IPS-18a (cell line): Measurements from ENCODE around the gene PHOSPHO2.

Experiments
- H3K27ac ChIP-seq: one replicate; pipeline ENCODE4 v1.5.1; 2013; ENCODE audit warnings: low read length
- H3K27me3 ChIP-seq: one replicate; pipeline ENCODE4 v1.6.1; 2013; ENCODE audit warnings: mild to moderate bottlenecking, low read length; ENCODE audit not compliant: control insufficient read depth, insufficient read depth
- H3K36me3 ChIP-seq: one replicate; pipeline ENCODE4 v1.6.1; 2013; ENCODE audit warnings: low read depth, low read length; ENCODE audit not compliant: control insufficient read depth
- H3K4me1 ChIP-seq: one replicate; pipeline ENCODE4 v1.6.1; 2013; ENCODE audit warnings: low read depth, low read length; ENCODE audit not compliant: control insufficient read depth
- H3K4me3 ChIP-seq: one replicate; pipeline ENCODE4 v1.5.1; 2013; ENCODE audit warnings: low read length
- H3K9ac ChIP-seq: one replicate; pipeline ENCODE4 v1.6.1; 2013; ENCODE audit warnings: mild to moderate bottlenecking, low read length, moderate library complexity
- H3K9me3 ChIP-seq: one replicate; pipeline ENCODE4 v1.6.1; 2013; ENCODE audit warnings: low read depth, low read length; ENCODE audit not compliant: control insufficient read depth

The PHOSPHO2 gene

DNA sequence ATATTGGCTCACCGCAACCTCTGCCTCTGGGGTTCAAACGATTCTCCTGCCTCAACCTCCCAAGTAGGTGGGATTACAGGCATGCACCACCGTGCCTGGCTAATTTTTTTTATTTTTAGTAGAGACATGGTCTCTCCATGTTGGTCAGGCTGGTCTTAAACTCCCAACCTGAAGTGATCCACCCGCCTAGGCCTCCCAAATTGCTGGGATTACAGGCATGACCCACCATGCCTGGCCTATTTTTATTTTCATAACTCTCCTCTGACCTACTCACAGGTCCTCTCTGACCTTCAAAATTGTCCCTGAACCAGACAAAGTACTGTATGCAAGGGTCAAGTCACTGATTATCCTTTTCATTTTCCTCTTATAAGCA is 23.4 kb downstream of the PHOSPHO2 start:
- Histone ChIP-seq H3K9me3 (no peaks in the 10 kb centered on the region), H3K4me1 (no peaks in the 10 kb centered on the region), H3K9ac (no peak overlapping the region), H3K36me3 (no peaks in the 10 kb centered on the region), H3K4me3 (no peak overlapping the region), H3K27me3 (no peaks in the 10 kb centered on the region), H3K27ac (no peak overlapping the region)

DNA sequence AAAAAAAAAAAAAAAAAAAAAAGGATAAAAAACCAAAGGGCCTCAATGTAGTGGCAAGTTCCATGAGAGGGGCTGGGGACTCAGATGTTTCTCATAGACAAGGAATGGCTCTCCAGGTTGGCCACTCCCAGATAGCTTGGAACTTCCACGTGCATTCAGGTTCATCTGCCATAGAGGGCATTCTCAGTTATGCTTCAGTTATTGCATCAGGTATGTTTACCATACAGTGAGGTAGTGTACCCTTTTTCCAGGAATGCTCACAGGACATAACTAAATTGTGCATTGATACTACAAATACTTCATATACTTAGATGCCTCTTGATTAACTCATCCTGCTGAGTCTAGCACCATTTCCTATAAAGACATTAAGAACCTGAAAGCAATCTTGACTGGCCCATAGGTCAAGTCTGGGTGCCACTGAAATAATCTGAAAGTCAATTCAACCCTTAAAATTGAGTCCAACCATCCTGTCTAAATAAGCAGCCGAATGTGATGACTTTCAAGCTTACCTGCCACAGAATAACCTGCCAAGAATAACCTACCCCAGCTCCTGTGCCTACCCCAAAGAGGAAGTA is 24.7 kb downstream of the PHOSPHO2 start:
- Histone ChIP-seq H3K36me3 (no peaks in the 10 kb centered on the region), H3K4me3 (no peak overlapping the region), H3K9ac (no peak overlapping the region), H3K4me1 (no peaks in the 10 kb centered on the region), H3K27ac (no peak overlapping the region), H3K27me3 (no peaks in the 10 kb centered on the region), H3K9me3 (no peaks in the 10 kb centered on the region)

DNA sequence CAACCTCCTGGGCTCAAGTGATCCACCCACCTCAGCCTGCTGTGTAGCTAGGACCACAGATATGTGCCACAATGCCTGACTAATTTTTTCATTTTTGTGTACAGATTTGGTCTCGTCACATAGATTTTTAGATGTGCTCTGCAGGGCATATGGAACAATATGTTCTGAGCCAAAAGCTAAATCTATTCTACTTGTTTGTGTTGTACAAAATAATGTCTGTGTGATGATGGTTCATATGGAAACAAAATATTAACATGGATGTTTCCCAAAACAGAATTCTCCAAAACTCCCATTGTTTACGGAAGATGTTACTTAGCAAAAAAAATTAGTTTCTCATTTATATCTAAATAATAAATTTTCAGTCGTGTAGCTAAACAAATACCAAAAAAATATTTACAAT is 26.7 kb downstream of the PHOSPHO2 start:
- H3K27me3 ChIP-seq: no peaks in the 10 kb centered on the region
- no peaks in the 10 kb centered on the region for H3K36me3 ChIP-seq
- H3K9ac ChIP-seq: no peak overlapping the region
- H3K4me3 ChIP-seq: no peak overlapping the region
- H3K9me3 ChIP-seq: no peaks in the 10 kb centered on the region
- no peaks in the 10 kb centered on the region for H3K4me1 ChIP-seq
- no peak overlapping the region for H3K27ac ChIP-seq

DNA sequence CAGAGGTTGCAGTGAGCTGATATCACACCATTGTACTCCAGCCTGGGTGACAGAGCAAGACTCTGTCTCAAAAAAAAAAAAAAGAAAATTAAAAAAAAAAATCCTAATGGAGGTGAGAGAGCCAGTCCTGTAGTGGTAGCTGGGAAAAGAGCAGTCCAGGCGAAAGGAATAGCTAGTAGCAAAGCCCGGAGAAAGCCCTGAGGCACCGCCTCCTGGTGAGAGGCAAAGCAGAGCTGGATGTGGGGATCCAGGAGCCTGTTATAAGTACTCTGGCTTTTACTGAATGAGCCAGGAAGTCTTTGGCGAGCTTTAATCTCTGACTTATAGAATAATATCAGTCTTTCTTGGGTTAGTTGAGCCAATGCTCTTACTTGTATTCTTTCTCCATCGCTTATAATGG is 32.8 kb downstream of the PHOSPHO2 start:
- Histone ChIP-seq H3K27me3 (no peaks in the 10 kb centered on the region), H3K9ac (no peak overlapping the region), H3K36me3 (no peaks in the 10 kb centered on the region), H3K4me3 (no peak overlapping the region), H3K4me1 (peaks cover 3% of the 10 kb centered on the region), H3K27ac (no peak overlapping the region), H3K9me3 (no peaks in the 10 kb centered on the region)

DNA sequence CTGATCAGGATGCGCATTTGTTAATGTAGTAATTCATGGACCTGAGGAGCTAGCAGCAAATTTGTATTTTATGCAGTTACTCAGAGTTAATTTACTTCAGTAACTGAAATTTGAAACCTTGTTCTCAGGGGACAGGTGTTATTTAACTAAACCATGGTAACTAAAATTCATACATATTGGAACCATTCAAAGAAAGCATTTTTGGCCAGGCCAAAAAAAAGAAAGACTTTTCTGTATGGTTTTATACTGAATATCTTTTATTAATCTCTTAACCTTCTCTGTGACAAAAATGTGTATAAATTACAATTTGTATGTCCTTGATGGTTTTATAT is 35.0 kb downstream of the PHOSPHO2 start:
- H3K9me3 ChIP-seq: no peaks in the 10 kb centered on the region
- H3K27ac ChIP-seq: no peak overlapping the region
- no peaks in the 10 kb centered on the region for H3K36me3 ChIP-seq
- H3K4me3 ChIP-seq: no peak overlapping the region
- peaks cover 11% of the 10 kb centered on the region for H3K27me3 ChIP-seq
- H3K4me1 ChIP-seq: peaks cover 7% of the 10 kb centered on the region
- no peak overlapping the region for H3K9ac ChIP-seq

DNA sequence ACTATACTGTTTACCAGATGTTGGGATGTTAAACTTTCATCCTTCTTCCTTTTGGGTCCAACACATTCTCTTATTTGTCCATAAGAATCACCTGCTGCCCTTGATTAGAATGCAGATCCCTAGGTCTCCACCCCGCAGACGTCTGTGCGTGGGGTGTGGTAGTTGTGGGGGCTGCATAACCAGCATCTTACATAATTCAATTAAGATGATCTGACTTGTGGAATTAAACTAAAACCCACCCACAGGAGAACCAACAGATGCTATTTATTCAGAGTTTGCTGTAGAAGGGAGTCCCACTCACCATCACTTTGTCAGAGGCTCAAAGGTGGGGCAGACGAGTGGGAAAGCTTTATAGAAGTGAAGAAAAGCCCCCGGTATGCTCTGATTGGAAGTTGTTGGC is 37.8 kb downstream of the PHOSPHO2 start:
- no peak overlapping the region for H3K27ac ChIP-seq
- H3K9ac ChIP-seq: no peak overlapping the region
- no peaks in the 10 kb centered on the region for H3K9me3 ChIP-seq
- peaks cover 8% of the 10 kb centered on the region for H3K36me3 ChIP-seq
- no peak overlapping the region for H3K4me3 ChIP-seq
- peaks cover 24% of the 10 kb centered on the region for H3K4me1 ChIP-seq
- H3K27me3 ChIP-seq: peaks cover 11% of the 10 kb centered on the region

DNA sequence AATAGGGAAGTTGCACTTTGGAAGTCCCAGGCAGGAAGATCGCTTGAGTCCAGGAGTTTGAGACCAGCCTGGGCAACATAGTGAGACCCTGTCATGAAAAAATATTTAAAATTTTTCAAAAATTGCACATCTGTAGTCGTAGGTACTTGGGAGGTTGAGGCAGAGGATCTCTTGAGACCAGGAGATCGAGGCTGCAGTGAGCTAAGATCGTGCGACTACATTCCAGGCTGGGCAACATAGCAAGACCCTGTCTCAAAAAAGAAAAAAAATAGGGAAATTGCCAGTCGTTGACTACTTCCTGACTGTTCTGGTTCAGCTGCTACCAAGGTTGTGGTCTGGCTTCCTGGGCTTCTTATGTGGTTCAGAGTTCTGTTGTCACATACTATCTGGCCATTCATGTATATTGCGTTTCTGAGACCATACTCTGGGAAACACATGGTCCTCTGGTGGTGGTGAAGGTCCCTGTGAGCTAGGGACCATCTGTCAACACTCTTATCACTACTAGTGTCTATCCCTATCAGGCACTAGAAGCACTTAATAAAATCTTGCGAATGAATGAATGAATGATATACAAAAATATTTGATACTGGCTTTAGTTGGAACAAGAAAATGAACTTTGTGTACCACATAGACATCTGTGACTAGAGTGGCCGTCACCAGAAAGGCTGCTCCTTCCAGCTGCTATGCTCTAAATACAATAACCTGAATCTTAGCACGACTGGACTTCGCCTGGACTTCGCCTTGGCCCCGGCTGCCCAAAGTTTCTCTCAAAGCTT is 38.5 kb downstream of the PHOSPHO2 start:
- Histone ChIP-seq H3K36me3 (peaks cover 8% of the 10 kb centered on the region), H3K27ac (no peak overlapping the region), H3K4me3 (peak overlapping the region; percentile 75), H3K9ac (peak overlapping the region; percentile 66), H3K27me3 (peaks cover 11% of the 10 kb centered on the region), H3K4me1 (peaks cover 24% of the 10 kb centered on the region), H3K9me3 (no peaks in the 10 kb centered on the region)

DNA sequence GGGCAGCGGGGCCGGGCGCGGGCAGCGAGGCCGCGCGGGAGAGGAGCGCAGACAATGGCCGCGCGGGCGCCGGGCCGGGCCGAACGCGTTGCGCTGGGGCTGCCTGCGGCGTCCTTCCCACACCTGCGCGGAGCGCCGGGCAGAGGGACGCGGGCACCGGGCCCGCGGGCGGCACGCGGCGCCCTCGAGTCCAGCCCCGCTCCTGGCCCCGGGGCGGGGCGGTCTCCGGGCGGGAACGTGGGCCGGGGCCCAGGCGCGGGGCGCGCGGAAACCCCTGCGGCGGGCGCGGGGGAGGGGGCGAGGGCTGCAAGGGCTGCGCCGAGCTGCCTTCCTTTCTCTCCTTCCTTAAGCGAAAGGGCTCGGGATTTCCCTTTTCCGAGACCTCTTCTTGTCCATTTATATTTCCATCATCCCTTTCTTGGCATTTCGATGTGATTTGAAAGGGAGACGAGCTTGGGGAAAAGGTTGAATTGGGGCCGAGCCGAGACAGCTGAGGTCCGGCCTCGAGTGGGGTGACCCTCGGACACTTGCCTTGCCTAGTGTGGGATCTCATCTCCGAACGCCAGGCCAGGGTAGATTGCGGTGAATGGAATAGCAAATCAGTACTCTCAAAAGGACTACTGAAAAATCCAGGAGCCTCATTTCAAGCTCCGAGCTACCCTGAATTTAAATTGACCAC is 40.0 kb downstream of the PHOSPHO2 start:
- Histone ChIP-seq H3K36me3 (peaks cover 8% of the 10 kb centered on the region), H3K4me1 (peaks cover 21% of the 10 kb centered on the region), H3K9me3 (no peaks in the 10 kb centered on the region), H3K4me3 (peak overlapping the region; percentile 86), H3K27me3 (peaks cover 11% of the 10 kb centered on the region), H3K9ac (peak overlapping the region; percentile 82), H3K27ac (no peak overlapping the region)

DNA sequence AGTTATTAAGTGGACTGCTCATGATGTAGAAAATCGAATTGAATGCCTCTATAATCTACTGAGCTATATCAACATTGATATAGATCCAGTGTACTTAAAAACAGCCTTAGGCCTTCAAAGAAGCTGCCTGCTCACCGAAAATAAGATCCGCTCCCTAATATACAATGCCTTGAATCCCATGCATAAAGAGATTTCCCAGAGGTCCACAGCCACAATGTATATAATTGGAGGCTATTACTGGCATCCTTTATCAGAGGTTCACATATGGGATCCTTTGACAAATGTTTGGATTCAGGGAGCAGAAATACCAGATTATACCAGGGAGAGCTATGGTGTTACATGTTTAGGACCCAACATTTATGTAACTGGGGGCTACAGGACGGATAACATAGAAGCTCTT is 41.4 kb downstream of the PHOSPHO2 start:
- Histone ChIP-seq H3K36me3 (peaks cover 16% of the 10 kb centered on the region), H3K27me3 (peaks cover 11% of the 10 kb centered on the region), H3K9ac (peak overlapping the region; percentile 82), H3K27ac (no peak overlapping the region), H3K4me3 (peak overlapping the region; percentile 86), H3K4me1 (peaks cover 21% of the 10 kb centered on the region), H3K9me3 (no peaks in the 10 kb centered on the region)

DNA sequence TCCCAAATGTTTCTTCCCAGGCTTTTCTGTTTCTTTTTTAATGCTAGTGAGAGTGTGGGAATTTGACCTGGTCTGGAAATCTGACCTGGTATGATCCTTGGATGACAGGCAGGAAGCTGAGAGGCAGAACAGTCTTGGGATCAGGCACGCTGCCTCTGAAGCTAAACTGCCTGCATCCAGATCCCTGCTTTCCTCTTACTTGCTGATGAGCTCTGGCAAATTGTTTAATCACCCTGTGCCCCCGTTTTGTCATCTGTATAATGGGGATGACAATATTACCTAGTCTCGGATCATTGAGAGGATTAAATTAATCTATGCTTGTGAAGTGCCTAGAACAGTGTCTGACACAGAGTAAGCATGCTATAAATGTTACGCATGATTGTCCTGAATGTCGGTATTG is 42.6 kb downstream of the PHOSPHO2 start:
- no peaks in the 10 kb centered on the region for H3K9me3 ChIP-seq
- no peak overlapping the region for H3K27ac ChIP-seq
- H3K9ac ChIP-seq: no peak overlapping the region
- H3K27me3 ChIP-seq: peaks cover 11% of the 10 kb centered on the region
- peaks cover 21% of the 10 kb centered on the region for H3K4me1 ChIP-seq
- H3K36me3 ChIP-seq: peaks cover 28% of the 10 kb centered on the region
- peak overlapping the region; percentile 86 for H3K4me3 ChIP-seq

DNA sequence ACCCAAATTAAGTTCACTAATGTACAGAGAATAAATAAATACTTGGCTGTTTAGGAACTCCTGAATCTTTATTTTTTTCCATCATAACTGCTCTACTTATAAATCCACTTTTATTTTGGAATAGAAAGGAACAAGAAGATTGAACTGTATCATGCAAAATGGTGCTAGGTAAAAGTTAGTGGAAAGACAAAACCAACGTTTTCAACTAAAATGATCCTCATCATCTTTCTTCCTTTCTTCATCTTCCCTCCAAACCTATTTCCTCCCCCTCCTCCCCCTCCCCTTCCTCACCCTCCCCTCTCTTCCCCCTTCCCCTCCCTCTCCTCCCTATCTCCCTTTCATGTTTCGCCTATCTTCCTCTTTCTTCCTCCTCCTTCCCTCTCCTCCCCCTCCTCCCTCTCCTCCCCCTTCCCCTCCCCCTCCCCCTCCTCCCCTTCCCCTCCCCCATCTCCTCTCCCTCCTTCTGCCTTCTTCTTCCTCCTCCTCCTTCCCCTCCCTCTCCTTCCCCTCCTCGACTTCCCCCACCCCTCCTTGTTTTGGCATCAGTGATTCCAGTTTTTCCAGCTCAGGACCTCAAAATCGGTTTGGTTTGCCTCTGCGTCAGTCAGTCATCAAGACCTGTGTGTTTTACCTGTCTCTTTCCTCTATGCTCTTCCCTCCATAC is 44.4 kb downstream of the PHOSPHO2 start:
- H3K9me3 ChIP-seq: no peaks in the 10 kb centered on the region
- H3K4me3 ChIP-seq: no peak overlapping the region
- no peak overlapping the region for H3K9ac ChIP-seq
- no peaks in the 10 kb centered on the region for H3K27me3 ChIP-seq
- H3K27ac ChIP-seq: no peak overlapping the region
- H3K4me1 ChIP-seq: peaks cover 17% of the 10 kb centered on the region
- peaks cover 45% of the 10 kb centered on the region for H3K36me3 ChIP-seq
